Ammon's horn (tissue), 1 donor: ENCODE results near the gene TMA7B.

ENCODE experiments used
- DNase-seq: peaks from one replicate; pipeline ENCODE4 v3.0.0-alpha.2; 2016; ENCODE audit warnings: low spot score

The TMA7B gene

DNA sequence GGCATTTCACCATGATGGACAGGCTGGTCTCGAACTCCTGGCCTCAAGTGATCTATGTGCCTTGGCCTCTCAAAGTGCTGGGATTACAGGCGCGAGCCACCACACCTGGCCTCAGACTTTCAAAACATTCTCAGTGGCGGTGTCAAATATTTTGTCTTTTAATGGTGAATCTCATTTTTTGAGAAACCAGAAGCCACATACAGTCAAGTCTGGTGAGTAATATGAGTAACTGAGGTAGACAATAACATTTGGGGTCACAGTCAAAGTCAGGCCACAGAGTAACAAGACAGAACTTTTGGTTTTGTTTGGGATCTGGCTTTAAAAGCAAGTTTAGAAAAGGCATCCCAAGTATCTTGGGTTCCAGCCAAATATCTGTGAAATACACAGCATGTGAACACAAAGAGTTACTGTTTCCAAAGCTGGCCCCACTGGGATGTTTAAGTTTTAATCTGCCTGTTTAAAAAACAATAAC is 5.6 kb upstream of the TMA7B start:
- no peak for DNase-seq

GRCh38 chr22:39955675-39956074 is 4.5 kb upstream of the TMA7B start:
- no peak for DNase-seq

- DNase-seq = no peak
Observed at GRCh38 chr22:39956932-39957664, 3.1 kb upstream of the TMA7B start.

- no peak for DNase-seq
Observed at GRCh38 chr22:39958009-39958711, 2.0 kb upstream of the TMA7B start.

DNA sequence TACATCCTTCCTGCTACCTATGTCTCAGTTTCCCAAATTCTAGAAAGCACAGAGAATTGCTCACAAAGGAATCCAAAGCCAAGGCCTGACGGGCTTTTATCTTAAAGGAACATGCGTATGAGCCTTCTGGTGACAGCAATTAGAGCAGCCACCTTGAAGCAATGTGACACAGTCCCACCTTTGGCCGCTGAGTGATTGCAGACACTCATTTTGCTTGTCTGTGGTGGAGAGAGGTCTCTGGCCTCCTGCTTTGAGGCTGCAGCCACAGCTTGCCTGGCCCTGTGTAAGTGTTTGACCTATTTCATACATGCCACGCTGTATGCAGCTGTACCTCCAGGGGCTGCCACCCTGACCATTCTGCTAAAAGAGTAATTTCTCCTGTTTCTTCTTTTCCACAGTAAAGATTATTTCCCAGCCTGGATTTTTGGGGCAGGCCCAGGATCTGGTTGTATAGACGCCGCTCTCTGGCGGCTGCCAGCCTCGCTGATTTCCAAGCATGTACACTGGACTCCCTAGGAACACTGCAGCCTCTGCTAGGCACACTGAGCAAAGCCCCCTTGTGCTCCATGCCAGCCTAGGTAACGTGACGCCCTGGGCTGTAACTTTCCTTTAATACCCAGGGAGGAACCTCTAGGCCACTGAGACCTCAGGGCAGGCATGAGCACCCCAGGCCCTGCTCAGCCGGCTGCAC is 1.1 kb upstream of the TMA7B start:
- no peak for DNase-seq

- DNase-seq = no peak
Observed at GRCh38 chr22:39960791-39961746, 872 bp downstream of the TMA7B start.

- no peak for DNase-seq
Observed at GRCh38 chr22:39962071-39962470, 1.9 kb downstream of the TMA7B start.

DNA sequence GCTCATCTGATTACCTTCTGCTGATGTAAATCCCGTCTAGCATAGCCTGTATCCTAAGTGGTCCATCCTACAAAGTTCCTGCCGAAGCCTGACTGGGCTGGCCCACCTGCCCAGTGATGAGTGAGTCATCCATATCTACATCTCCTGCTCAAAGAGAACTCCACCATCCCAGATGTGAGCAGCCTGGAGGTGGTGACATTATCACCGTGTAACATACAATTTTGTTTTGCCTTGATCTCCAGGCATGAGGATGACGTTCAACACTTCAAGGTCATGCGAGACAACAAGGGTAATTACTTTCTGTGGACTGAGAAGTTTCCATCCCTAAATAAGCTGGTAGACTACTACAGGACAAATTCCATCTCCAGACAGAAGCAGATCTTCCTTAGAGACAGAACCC is 5.6 kb downstream of the TMA7B start:
- no peak for DNase-seq

GRCh38 chr22:39966470-39966869 is 6.3 kb downstream of the TMA7B start:
- no peak for DNase-seq

DNA sequence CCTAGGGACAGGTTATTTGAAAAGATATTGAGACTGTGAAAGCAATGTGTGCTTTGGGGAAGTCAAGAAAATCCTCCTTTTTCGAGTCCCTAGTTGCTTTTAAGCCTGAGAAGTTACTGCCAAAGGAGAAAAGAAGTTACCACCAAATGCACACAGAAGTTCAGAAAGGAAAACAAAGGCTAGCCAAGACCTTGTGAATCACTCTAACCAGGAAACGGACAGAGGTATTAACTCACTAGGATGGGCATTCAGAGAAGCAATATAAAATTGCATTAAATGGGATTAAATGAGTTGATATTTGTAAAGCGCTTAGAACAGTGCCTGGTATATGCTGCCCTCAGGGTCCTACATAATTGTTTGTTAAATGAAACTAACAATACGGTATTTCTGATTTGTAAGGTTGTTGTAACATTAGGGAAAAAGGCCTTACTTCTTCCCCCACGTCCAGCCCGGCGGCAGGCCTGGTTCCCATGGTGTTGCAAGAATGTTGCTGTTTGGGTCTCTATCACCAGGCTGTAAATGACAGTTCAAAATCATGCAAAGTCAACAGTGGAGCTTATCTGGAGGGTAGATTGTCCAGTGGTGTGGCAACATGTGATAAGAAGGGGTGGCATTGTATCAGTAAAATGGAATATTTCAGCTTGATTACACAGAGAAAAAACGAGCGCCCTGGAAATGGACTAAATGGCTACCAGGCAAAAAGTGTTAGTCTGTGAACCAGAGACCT is 7.1 kb downstream of the TMA7B start:
- DNase-seq = no peak

DNA sequence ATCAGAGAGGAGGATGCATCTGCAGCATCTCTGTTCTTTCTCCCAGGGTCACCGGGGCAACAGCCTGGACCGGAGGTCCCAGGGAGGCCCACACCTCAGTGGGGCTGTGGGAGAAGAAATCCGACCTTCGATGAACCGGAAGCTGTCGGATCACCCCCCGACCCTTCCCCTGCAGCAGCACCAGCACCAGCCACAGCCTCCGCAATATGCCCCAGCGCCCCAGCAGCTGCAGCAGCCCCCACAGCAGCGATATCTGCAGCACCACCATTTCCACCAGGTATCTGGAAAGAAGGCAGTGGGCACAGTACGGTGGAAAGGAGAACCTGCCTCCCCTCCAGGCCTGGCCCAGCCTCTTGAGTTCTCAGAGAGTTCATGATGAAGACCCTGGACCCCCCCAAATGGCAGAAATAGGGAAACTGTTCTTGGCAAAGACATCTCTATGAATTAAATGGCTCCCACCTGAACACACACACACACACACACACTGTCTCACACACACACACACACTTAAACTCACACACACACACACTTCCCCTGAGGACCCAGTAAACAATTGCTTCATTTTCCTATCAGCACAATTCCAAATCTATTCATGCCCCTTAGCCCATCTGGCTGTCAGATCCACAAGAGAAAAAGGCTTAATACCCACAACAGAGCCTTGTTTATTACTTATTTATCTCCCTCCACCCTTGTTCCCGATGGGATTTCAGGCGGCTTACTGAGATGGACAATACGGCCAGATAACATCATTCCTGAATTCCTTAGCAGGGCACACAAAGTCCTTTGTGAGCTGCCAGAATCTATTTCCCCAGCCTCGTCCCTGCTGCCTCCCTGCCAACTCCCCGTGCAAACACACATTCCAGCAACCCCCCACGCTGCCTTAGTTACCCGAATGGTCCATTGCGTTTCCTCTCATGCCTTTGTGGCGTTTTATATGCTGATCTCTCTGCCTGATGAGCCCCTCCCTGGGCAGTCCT is 8.1 kb downstream of the TMA7B start:
- peak; percentile 45 for DNase-seq

DNA sequence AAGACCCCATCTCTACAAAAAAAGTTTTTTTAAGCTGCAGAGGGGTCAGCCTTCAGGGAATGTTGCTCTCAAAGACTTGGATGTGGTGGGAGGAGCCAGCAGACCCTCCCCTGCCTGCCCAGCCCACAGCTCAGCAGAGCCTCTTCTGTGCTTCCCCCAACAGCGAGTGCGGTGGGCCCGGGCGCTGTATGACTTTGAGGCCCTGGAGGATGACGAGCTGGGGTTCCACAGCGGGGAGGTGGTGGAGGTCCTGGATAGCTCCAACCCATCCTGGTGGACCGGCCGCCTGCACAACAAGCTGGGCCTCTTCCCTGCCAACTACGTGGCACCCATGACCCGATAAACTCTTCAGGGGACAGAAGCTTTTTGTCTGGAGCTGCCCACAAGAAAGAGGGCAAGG is 10.5 kb downstream of the TMA7B start:
- no peak for DNase-seq

- no peak for DNase-seq
Observed at GRCh38 chr22:39972641-39973040, 12.4 kb downstream of the TMA7B start.

GRCh38 chr22:39973656-39974055 is 13.5 kb downstream of the TMA7B start:
- no peak for DNase-seq

- no peak for DNase-seq
Observed at GRCh38 chr22:39974065-39974464, 13.9 kb downstream of the TMA7B start.

- DNase-seq = no peak
Observed at GRCh38 chr22:39979048-39979447, 18.9 kb downstream of the TMA7B start.

GRCh38 chr22:39979458-39979857 is 19.3 kb downstream of the TMA7B start:
- no peak for DNase-seq

- DNase-seq = peak; percentile 30
Observed at GRCh38 chr22:39980596-39980995, 20.4 kb downstream of the TMA7B start.

DNA sequence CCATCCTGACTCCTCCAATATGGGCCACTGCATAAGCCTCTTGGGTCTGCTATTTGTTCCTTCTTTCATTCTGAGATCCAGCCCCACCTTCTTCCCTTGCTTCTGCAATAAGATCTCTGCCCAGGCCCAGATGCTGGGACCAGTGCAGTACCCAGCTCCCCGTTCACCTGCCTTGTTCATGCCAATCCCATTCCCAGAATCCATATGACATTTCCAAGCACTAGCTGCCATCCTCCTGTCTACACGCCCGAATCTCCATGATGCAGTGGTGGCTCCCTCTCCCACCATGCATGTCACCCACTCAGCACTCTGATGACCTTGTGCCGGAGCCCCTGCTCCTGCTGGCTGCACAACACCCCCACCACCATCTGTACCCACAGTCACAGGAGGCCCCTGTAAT is 23.1 kb downstream of the TMA7B start:
- DNase-seq = no peak

- DNase-seq = no peak
Observed at GRCh38 chr22:39984006-39984405, 23.8 kb downstream of the TMA7B start.
